A673 (cell line): ENCODE data around the gene RELN. TPM values are rescaled to one million over a fixed set of nuclear protein-coding genes. Genes with fewer than 3 reads are reported as not detected.

Source experiments
- BruUV-seq: library from RNA; stranded (reverse); fragments of 400-500 nt; replicated peaks from 2 replicates; lab custom pipeline; 2021; lab: Mats Ljungman, UMichigan
- CTCF ChIA-PET: fragments of 300-600 bp; sonication (Branson Sonifier 250); formaldehyde crosslinking; loops from one replicate; lab custom pipeline; 2022; ENCODE audit warnings: antibody characterized with exemption; lab: Charles Lee
- POLR2A ChIA-PET: fragments of 300-600 bp; sonication (Branson Sonifier 250); formaldehyde crosslinking; loops from one replicate; lab custom pipeline; 2022; ENCODE audit warnings: antibody characterized with exemption; ENCODE audit not compliant: low non-redundant PET; lab: Charles Lee
- DNase-seq: peaks from one replicate; pipeline ENCODE4 v3.0.0-alpha.2; 2015; ENCODE audit warnings: low spot score
- H3K27ac ChIP-seq: fragments of 200-600 bp; sonication (generic); 2 replicates; pipeline ENCODE4 v1.5.1; 2016; ENCODE audit warnings: mixed run types, low read depth, mild to moderate bottlenecking, mixed read lengths, antibody characterized with exemption, low read length; ENCODE audit not compliant: poor library complexity, severe bottlenecking
- H3K27me3 ChIP-seq: fragments of 200-600 bp; sonication (generic); replicated peaks from 2 replicates; pipeline ENCODE4 v1.6.1; 2017; ENCODE audit warnings: mixed run types, low read depth, mild to moderate bottlenecking, mixed read lengths, antibody characterized with exemption, low read length; ENCODE audit not compliant: insufficient read depth, poor library complexity
- H3K36me3 ChIP-seq: fragments of 200-600 bp; sonication (generic); 2 replicates; pipeline ENCODE4 v1.6.1; 2016; ENCODE audit warnings: mixed run types, mild to moderate bottlenecking, mixed read lengths, antibody characterized with exemption, low read length; ENCODE audit not compliant: insufficient read depth, poor library complexity, severe bottlenecking
- H3K4me1 ChIP-seq: fragments of 200-600 bp; sonication (generic); 2 replicates; pipeline ENCODE4 v1.6.1; 2017; ENCODE audit warnings: mixed run types, mild to moderate bottlenecking, mixed read lengths, antibody characterized with exemption, low read length; ENCODE audit not compliant: insufficient read depth, poor library complexity, severe bottlenecking
- H3K4me3 ChIP-seq: fragments of 200-600 bp; sonication (generic); 2 replicates; pipeline ENCODE4 v1.5.1; 2016; ENCODE audit warnings: low read depth, mixed run types, mild to moderate bottlenecking, mixed read lengths, low read length; ENCODE audit not compliant: poor library complexity, severe bottlenecking
- H3K9me3 ChIP-seq: fragments of 200-600 bp; sonication (generic); 2 replicates; pipeline ENCODE4 v1.6.1; 2016; ENCODE audit warnings: mixed run types, low read depth, mild to moderate bottlenecking, mixed read lengths, antibody characterized with exemption, low read length; ENCODE audit not compliant: poor library complexity, severe bottlenecking
- EZH2 ChIP-seq: fragments of 200-600 bp; sonication (generic); IDR thresholded peaks from 2 replicates; pipeline ENCODE4 v1.6.1; 2017; ENCODE audit warnings: borderline replicate concordance, low read depth, mild to moderate bottlenecking, mixed read lengths, antibody characterized with exemption, low read length; ENCODE audit not compliant: poor library complexity, severe bottlenecking
- intact Hi-C: fragments of 100-400 bp; cut with micrococcal nuclease; formaldehyde crosslinking; loops from one replicate; pipeline ENCODE4 v1.10.0; 2022; ENCODE audit not compliant: unreplicated experiment
- total RNA-seq: library from RNA; stranded (reverse); gene quantifications from 2 replicates; pipeline ENCODE4 v1.2.3, GENCODE V29; 2021
- TF ChIP-seq, protein P1 (sequence below): fragments of 300-800, 200-600 bp; sonication (generic); conservative IDR thresholded peaks from 2 replicates; pipeline ENCODE4 v1.5.1; 2017; ENCODE audit warnings: low read depth, mild to moderate bottlenecking, antibody characterized with exemption, low read length, moderate library complexity, mixed read lengths

RELN gene
- total RNA-seq, 1 experiment from 2014 or later: not detected

DNA sequence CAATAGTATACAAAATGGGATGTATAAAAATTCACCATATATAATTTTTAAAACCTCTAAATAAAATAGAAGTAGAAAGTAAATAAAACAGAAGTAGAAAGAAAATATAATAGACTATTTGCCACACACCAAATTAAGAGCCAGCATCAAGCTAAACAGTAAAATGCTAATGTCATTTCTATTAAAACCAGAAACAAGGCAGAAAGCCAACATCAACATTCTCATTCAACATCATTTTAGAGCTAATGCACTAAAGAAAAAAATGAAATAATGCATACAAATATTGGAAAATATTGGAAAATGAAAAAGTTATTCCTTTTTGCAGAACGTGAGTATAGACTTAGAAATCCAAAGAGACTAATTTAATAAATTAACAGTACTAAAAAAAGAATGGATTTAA, 23.4 kb upstream of the RELN start:
- intact Hi-C loops: no loop called here
- Histone ChIP-seq H3K27me3 (no peaks in the 10 kb centered on the region), H3K9me3 (no peaks in the 10 kb centered on the region), H3K4me1 (peaks cover 21% of the 10 kb centered on the region), H3K4me3 (no peak overlapping the region), H3K36me3 (no peaks in the 10 kb centered on the region), H3K27ac (no peak overlapping the region)
- TF ChIP-seq, protein P1, sequence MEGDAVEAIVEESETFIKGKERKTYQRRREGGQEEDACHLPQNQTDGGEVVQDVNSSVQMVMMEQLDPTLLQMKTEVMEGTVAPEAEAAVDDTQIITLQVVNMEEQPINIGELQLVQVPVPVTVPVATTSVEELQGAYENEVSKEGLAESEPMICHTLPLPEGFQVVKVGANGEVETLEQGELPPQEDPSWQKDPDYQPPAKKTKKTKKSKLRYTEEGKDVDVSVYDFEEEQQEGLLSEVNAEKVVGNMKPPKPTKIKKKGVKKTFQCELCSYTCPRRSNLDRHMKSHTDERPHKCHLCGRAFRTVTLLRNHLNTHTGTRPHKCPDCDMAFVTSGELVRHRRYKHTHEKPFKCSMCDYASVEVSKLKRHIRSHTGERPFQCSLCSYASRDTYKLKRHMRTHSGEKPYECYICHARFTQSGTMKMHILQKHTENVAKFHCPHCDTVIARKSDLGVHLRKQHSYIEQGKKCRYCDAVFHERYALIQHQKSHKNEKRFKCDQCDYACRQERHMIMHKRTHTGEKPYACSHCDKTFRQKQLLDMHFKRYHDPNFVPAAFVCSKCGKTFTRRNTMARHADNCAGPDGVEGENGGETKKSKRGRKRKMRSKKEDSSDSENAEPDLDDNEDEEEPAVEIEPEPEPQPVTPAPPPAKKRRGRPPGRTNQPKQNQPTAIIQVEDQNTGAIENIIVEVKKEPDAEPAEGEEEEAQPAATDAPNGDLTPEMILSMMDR: no peak
- no peak for TF ChIP-seq EZH2
- BruUV-seq: no TSS peak
- CTCF ChIA-PET: no interaction called here
- no peak for DNase-seq
- POLR2A ChIA-PET: no interaction called here

DNA sequence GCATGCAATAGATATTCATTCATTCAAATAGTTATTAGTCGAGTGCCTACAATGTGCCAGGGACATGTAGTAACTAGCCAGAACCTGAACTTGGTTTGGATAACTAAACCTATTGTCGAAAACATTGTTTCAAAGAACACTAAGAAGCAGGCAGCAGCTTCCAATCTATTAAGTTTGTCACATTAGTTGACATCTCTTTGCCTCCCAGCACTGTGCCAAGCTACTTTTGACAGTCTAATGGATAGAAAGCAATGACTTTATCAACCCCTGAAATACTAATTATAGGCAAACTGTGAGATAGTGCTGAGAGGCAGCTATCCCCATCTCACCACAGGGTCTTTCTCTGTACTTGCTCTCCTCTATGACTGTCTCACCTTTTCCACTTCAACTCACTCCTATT, 22.4 kb upstream of the RELN start:
- ChIA-PET CTCF (no interaction called here), POLR2A (interaction anchor here (0.5 kb wide), 1 partner anchor 1039 kb away, joined by 5 read pairs; no protein-coding TSS in a partner anchor)
- DNase-seq: no peak
- Histone ChIP-seq H3K27ac (no peak overlapping the region), H3K4me3 (no peak overlapping the region), H3K4me1 (peaks cover 11% of the 10 kb centered on the region), H3K9me3 (no peaks in the 10 kb centered on the region), H3K27me3 (no peaks in the 10 kb centered on the region), H3K36me3 (no peaks in the 10 kb centered on the region)
- intact Hi-C loops: no loop called here
- no peak for TF ChIP-seq EZH2
- TF ChIP-seq, protein P1: no peak
- no TSS peak for BruUV-seq

DNA sequence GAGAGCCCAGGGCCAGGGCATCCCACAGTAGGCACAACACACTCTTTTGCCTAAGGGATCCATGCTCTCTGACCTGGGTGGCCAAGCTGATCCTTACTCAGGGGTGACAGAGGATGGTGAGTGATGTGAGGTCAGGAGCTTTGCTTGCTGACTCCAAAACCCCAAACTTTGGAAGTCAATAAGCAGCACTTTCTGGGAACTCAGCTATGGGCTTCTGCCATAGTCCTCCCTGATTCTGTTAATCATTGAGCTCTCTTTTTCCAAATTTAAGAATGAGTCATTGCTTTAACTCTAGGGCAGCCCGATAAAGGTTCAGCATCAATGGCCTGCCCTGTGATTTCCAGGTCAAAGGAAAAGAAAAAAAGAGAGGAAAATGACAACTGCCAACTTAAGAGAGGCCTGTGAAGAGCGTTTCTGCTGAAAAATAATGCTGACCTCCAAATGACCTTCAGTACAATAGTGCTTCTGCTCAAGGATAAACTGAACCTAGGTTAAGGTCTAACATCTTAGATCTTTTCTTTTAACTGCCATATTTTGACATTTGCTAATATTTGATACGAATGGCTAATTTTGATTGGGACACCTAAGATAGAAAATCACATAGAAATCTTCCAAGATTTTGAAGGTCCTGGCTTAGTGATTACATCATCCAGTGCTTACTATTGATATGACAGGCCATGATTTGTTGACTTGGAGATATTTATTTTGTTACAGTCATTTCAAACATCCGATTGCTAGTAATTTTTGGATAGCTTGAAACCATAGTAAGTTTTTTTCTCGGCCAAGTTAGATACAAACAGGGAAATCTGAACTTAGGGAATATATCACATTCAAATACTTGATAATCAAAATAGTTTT, 20.8 kb upstream of the RELN start:
- intact Hi-C loops: no loop called here
- Histone ChIP-seq H3K9me3 (no peaks in the 10 kb centered on the region), H3K4me3 (no peak overlapping the region), H3K4me1 (no peaks in the 10 kb centered on the region), H3K27ac (no peak overlapping the region), H3K36me3 (no peaks in the 10 kb centered on the region), H3K27me3 (no peaks in the 10 kb centered on the region)
- no peak for DNase-seq
- TF ChIP-seq, protein P1: no peak
- CTCF ChIA-PET: no interaction called here
- POLR2A ChIA-PET: no interaction called here
- BruUV-seq: no TSS peak
